ENCODE measurements around the gene TACC2.
"Not testable (repeated sequence)": the region's sequence is repeated elsewhere in the genome, so short reads cannot be mapped to it uniquely, and the experiment has no call there.

TACC2 gene

GRCh38 chr10:122089311-122090017, 100.5 kb downstream of the TACC2 start:
- DNase-seq (ENCODE audit: low spot score): no peak

DNA sequence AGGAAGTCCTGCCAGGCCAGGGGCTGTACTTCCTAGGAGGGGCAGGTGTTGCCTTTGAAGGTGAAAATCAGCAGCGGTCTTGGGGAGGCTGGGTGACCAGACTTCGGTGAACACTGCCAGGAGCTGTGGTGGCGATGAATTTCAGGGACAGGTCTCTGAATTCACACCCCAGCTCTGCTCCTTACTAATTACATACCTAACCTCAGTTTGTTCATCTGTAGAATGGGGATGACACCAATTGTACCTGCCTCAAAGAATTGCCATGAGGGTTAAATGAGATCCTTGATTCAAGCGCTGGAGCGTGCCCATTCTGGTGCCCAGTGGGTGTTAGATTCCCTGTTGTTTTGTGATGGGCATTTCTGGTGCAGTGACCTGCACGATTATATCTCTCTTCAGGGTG, 102.8 kb downstream of the TACC2 start:
- DNase-seq (ENCODE audit: low spot score): no peak

- DNase-seq (ENCODE audit: low spot score): no peak
These were observed 104.1 kb downstream of the TACC2 start for GRCh38 chr10:122093076-122093475.

- not testable (repeated sequence) for DNase-seq (ENCODE audit: low spot score)
These were observed 107.2 kb downstream of the TACC2 start for GRCh38 chr10:122096181-122096580.

DNA sequence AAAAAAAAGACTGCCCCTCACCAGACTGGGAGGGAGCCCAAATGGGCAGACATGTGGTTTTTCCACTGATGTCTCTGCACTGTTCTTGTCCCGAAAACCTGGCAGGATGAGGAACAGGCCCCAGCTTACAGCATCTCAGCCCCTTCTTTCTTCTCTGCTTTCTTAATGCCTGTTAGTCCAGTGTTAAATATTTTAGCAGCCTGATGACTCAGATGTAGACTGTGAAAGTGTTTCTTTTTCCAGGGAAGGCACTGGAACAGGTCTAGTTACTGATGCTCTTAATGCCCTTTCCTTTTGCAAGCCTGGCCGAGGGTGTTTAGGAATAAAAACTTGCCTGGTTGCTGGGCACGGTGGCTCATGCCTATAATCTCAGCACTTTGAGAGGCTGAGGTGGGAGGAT, 107.7 kb downstream of the TACC2 start:
- no peak for DNase-seq (ENCODE audit: low spot score)

GRCh38 chr10:122097935-122098334, 109.0 kb downstream of the TACC2 start:
- DNase-seq (ENCODE audit: low spot score): no peak

GRCh38 chr10:122098924-122099323, 110.0 kb downstream of the TACC2 start:
- no peak for DNase-seq (ENCODE audit: low spot score)

- no peak for DNase-seq (ENCODE audit: low spot score)
These were observed 110.6 kb downstream of the TACC2 start for GRCh38 chr10:122099562-122099961.

- DNase-seq (ENCODE audit: low spot score): no peak
These were observed 113.3 kb downstream of the TACC2 start for GRCh38 chr10:122102146-122102868.

- DNase-seq (ENCODE audit: low spot score): no peak
These were observed 114.0 kb downstream of the TACC2 start for GRCh38 chr10:122102869-122103525.

- DNase-seq (ENCODE audit: low spot score): no peak
These were observed 114.6 kb downstream of the TACC2 start for GRCh38 chr10:122103592-122103991.

- DNase-seq (ENCODE audit: low spot score): not testable (repeated sequence)
These were observed 119.8 kb downstream of the TACC2 start for GRCh38 chr10:122108786-122109185.

DNA sequence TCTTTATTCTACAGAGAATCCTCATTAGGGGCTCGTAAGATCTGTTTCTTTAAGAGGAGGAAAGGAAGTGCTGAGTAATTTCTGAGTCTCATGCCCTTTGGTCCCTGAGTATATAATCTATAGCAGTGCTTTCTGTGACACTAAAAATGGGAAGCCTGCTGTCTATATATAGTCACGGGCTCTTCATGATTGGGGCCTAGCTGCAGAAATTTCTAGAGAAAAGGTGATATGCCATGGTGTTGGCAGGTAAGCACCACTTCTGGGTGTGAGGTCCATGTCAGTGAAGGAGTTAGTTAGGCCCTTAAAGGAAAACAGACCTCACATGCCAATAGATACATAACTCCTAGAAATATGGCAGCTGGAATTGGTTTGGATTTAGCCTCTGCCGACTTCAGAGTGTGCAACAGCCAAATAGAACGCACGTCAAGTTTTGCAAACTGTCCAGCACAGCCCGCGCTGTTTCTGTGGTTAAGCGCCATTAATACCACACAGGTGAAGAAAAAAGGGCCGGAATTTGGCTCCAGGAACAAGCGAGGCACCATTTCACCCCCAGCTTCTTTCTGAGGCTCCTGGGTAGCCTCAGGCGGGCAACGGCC, 123.2 kb downstream of the TACC2 start:
- DNase-seq (ENCODE audit: low spot score): no peak

DNA sequence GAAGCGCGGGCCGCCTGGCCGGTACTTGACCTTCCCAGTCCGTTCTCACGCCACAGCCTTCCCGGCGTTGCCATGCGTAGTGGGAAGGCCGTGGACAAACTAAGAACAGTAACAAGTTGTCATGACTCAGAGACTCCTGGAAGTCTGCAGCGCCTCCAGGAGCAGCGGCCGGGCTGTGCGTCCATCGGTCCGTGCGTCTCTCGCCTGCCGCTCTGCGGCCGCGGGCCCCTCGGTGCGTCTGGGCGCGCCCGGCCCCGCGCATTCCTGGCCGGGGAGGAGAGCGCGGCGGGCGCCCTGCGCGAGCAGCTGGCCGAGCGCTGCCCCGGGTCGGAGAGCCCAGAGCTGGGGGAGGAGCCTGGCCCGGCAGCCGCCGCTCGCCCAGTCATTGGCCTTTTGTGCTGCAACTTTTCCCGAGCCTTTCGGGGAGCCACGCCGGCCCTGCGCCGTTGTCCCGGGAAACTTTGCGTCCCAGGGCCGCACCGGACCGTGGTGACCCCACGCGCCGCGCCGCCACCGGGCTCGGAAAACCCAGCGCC, 123.7 kb downstream of the TACC2 start:
- no peak for DNase-seq (ENCODE audit: low spot score)

DNA sequence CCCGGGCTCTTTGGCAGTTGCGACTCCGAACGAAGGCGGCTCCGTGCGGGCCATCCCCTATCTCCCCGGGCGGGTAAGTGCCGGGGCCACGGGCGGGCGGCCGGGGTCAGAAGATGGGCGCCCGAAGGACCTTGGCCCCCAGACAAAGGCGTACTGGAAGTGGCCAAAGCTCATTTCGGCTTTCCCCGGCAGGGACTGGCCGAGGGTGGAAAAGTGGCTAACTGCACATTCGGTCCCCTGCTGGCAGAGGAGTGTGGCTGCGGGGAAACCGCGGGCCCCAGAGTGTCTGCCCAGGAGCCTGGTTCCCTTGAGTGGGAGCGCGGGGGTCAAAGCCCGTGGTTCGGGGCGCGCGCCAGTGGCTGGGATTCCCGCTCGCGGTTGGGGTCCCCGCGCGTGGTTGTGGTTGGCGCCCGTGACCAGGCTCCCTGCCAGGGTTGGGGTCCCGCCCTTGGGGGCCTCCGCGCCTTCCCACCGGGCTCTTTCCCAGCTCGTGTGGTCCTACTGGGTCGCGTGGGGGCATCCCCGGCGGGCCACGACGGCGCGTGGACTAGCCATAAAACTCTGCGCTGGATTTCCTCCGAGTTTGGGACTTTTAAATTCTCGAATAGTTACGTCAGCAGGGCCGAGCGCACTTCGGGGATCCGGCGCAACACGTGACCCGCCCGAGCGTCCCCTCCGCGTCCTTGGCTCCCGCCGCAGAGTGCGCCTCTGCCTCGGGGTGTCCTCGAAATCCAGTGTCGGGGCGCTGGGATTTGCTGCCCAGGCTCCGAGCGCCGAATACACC, 124.4 kb downstream of the TACC2 start:
- no peak for DNase-seq (ENCODE audit: low spot score)

DNA sequence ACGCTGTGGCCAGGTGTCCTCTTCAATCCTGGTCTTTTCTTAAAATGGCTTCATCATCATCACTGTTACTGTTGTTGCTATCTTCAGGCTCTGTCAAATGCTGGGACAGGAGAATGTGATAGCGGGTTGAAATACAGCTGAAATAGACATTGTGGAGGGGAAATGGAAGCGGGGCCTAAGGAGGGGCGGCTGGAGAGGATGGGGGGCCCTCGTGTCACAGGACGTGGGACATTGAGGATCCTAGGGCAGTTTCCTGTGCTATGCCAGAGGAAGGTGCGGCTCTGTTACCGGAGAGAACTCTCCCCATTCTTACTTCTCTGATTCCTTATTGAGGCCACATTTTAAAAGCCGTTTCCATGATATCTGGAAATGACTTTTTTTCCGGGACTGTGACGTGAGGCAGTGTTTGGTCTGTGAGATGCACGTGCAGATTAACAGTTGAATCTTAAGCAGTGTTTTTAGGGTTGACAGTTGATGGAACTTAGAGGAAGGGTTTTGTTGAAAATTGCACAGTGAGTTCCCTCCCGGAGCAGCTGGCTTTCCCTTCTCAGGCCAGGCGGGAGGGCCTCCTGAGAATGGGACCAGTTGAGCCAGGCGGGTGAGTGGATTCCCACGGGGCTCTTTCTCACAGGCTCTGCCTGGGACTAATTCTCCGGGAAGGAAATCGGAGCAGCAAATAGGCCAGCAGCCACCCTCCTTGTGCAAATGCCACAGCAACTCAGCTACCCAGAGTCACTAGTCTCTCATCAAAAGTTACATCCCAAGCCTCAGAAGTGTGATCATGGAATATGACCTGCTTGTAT, 125.2 kb downstream of the TACC2 start:
- DNase-seq (ENCODE audit: low spot score): no peak

GRCh38 chr10:122115874-122116273, 126.9 kb downstream of the TACC2 start:
- no peak for DNase-seq (ENCODE audit: low spot score)

GRCh38 chr10:122116331-122116730, 127.4 kb downstream of the TACC2 start:
- DNase-seq (ENCODE audit: low spot score): no peak

DNA sequence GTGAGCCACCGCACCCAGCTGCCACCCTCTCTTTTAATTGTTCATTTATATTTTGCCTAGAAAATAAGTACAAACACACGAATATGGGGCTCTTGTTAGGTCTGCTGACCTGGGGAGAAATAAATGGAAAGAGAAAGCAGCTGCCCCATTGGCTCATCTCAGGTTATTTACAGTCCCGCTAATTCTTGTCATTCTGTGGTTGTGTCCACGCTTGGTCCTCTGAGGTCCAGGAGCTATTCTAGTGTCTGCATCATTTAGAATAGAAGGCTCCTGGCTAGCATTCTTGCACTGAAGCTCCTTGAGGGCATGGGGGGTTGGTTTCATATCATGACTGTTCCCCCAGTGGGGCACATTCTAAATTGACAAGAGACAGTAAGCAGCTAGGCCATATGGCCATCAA, 128.5 kb downstream of the TACC2 start:
- no peak for DNase-seq (ENCODE audit: low spot score)

DNA sequence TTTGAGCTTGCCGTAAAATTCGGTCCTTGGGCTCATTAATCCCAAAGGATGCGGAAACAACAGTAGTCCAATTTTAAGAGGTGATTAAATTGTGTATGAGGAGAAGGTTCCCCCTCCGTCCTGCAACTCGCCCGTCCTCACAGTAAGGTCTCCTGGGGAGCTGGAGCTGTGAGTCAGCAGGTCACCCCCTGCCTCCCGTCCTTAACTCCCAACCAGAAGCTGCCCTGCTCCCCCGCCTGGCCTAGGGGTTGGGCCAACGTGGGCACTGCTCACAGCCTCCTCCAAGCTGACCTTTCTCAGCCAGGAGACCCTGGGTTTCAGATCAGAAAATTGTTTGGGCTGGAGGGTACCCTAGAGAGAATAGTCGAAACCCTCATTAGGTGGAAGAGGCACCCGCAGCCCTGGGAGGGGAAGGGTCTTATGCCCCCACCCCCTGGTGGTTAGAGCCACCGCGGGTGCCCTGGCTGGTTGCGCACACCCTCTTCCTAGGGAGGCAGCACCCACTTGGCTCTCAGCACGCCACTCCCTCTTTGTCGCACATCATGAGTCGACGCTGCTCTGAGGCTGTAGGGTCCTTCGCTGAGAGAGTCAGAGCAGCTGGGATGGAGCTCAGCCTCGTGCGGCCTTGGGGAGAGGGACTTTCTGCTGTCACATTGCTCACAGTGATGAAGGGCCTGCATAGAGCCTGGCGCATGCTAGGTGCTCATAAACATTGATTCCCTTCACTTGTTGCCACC, 131.2 kb downstream of the TACC2 start:
- no peak for DNase-seq (ENCODE audit: low spot score)

Measured in germinal center (tissue), 1 donor.